ENCODE results near the gene TP53I13. TPM values are rescaled to one million over a fixed set of nuclear protein-coding genes. Genes with fewer than 3 reads are reported as not detected.

The TP53I13 gene
- total RNA-seq, 1 experiment from 2014 or later: 28.1 TPM

DNA sequence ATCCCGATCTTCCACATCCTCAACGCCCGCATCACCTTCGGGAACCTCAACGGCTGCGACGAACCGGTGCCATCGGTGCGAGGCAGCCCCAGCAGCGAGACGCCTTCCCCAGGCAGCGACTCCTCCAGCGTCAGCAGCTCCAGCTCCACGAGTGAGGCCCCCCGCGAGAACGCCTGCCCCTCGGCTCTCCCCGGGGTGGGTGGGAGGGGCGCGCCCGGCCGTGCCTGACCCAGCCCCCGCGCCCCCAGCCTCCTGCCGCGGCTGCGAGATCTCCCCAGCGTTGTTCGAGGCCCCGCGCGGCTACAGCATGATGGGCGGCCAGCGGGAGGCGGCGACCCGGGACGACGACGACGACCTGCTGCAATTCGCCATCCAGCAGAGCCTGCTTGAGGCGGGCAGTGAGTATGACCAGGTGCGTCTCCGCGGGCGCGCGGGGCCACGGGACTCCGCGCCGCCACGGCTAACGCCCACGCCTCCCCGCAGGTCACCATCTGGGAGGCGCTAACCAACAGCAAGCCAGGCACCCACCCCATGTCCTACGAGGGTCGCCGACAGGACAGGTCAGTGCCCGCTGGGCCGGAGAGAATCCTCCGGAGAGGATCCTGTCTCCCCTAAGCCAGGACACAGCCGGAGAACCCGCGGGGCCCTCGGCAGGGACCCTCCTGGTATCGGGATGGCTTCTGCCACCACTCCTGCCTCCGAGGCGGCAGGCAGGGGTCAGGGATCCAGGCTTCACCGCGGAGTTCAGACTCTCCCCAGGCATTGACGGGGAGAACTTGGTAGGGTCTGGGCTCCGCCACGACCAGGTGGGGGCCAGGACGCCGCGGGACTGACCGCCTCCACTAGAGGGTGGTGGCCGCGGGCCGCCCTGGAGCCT is 44.1 kb downstream of the TP53I13 start:
- no peaks in the 10 kb centered on the region for H3K79me2 ChIP-seq (ENCODE audit: insufficient read depth, low read length)
- no CpG with 5 or more reads among the region's 85 CpGs for WGBS (ENCODE audit: extremely low coverage, insufficient read length, low lambda C conversion rate)

More for the DNA sequence above, 44.1 kb downstream of the TP53I13 start:
- H4K5ac ChIP-seq (ENCODE audit: insufficient read length, low read depth, low read length): no peak overlapping the region
- Mint-ChIP-seq H3K4me1 (peaks cover 18 to 38% of the 10 kb centered on the region in 2 experiments), H3K9me3 (no peaks in the 10 kb centered on the region), H3K27ac (no peak overlapping the region), H3K27me3 (ENCODE audit: low read depth) (peaks cover 52% of the 10 kb centered on the region), H3K36me3 (ENCODE audit: insufficient read depth in 1 of 3, low read depth in 3 of 3) (peaks cover 2 to 10% (median 8%) of the 10 kb centered on the region in 3 experiments; a peak in 4 of 7 replicates), H3K4me3 (no peak overlapping the region)
- H2BK15ac ChIP-seq (ENCODE audit: low read depth, low read length): no peak overlapping the region
- H3K79me1 ChIP-seq (ENCODE audit: insufficient read depth, low read depth, low read length, poor library complexity, severe bottlenecking): no peaks in the 10 kb centered on the region
- no peak overlapping the region for H4K8ac ChIP-seq (replicated peaks; ENCODE audit: insufficient read length, low read depth, low read length)
- peak; percentile 55 for DNase-seq
- H3K4ac ChIP-seq (ENCODE audit: low read depth, low read length): no peak overlapping the region
- TF ChIP-seq, protein P1, sequence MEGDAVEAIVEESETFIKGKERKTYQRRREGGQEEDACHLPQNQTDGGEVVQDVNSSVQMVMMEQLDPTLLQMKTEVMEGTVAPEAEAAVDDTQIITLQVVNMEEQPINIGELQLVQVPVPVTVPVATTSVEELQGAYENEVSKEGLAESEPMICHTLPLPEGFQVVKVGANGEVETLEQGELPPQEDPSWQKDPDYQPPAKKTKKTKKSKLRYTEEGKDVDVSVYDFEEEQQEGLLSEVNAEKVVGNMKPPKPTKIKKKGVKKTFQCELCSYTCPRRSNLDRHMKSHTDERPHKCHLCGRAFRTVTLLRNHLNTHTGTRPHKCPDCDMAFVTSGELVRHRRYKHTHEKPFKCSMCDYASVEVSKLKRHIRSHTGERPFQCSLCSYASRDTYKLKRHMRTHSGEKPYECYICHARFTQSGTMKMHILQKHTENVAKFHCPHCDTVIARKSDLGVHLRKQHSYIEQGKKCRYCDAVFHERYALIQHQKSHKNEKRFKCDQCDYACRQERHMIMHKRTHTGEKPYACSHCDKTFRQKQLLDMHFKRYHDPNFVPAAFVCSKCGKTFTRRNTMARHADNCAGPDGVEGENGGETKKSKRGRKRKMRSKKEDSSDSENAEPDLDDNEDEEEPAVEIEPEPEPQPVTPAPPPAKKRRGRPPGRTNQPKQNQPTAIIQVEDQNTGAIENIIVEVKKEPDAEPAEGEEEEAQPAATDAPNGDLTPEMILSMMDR (conservative IDR thresholded peaks at IDR 0.05): no peak
- H3K27ac ChIP-seq (ENCODE audit: insufficient read length, low read depth, low read length): no peak overlapping the region
- no peaks in the 10 kb centered on the region; the same call in 1 of the 2 replicates for H3K4me1 ChIP-seq (ENCODE audit: insufficient read depth, low read length)
- H3K14ac ChIP-seq (ENCODE audit: insufficient read depth, low read length): no peak overlapping the region
- H2AK5ac ChIP-seq (ENCODE audit: insufficient read length, low read length): no peak overlapping the region
- H3K56ac ChIP-seq (ENCODE audit: insufficient read length, low read depth, low read length): no peak overlapping the region
- no peak overlapping the region for H2AFZ ChIP-seq (ENCODE audit: low read length)
- H3K4me2 ChIP-seq (ENCODE audit: insufficient read depth, insufficient read length, low read length): no peak overlapping the region
- no peak overlapping the region for H3K18ac ChIP-seq (ENCODE audit: insufficient read length, low read depth, low read length)
- H2BK120ac ChIP-seq (ENCODE audit: low read depth, low read length, poor library complexity, severe bottlenecking): no peak overlapping the region
- H4K91ac ChIP-seq (ENCODE audit: insufficient read length, low read depth, low read length): no peak overlapping the region
- no peak overlapping the region for H3T11ph ChIP-seq (ENCODE audit: low read length)
- H3K9ac ChIP-seq (ENCODE audit: extremely low read depth, insufficient read length, low read length): no peak overlapping the region
- no peak overlapping the region for H2BK20ac ChIP-seq (ENCODE audit: low read depth, low read length, poor library complexity, severe bottlenecking)
- H4K20me1 ChIP-seq (ENCODE audit: control insufficient read depth, insufficient read depth, insufficient read length): no peaks in the 10 kb centered on the region
- peaks cover 9% of the 10 kb centered on the region for H3K23me2 ChIP-seq (ENCODE audit: insufficient read length, low read depth, low read length, poor library complexity, severe bottlenecking)
- H3K23ac ChIP-seq (ENCODE audit: insufficient read length, low read depth, low read length): no peak overlapping the region
- no peaks in the 10 kb centered on the region for H3K9me3 ChIP-seq (ENCODE audit: control insufficient read depth, low read depth, low read length)
- no peak overlapping the region for H2BK12ac ChIP-seq (ENCODE audit: insufficient read length, low read depth, low read length)
- H3K27me3 ChIP-seq (ENCODE audit: insufficient read depth, low read length): peaks cover 11% of the 10 kb centered on the region
- H2BK5ac ChIP-seq (ENCODE audit: insufficient read length, low read length): no peak overlapping the region

Measured in H9 (cell line).